GM15510 (cell line): ENCODE measurements around the gene C16orf86.

ENCODE experiments used
- POLR2A ChIP-seq: IDR thresholded peaks from 3 replicates; pipeline ENCODE4 v1.6.1; 2011; ENCODE audit warnings: borderline replicate concordance; ENCODE audit not compliant: insufficient read length; ENCODE audit errors: extremely low read depth

Gene C16orf86

GRCh38 chr16:67660564-67661028, 6.0 kb upstream of the C16orf86 start, which contains the start of gene PARD6A:
Gene PARD6A (plus strand): TSS chr16:67660960. CDS start chr16:67661039, 79 bp downstream.
- no peak for TF ChIP-seq POLR2A

GRCh38 chr16:67661101-67661761, 5.4 kb upstream of the C16orf86 start:
- no peak for TF ChIP-seq POLR2A

- no peak for TF ChIP-seq POLR2A
These were observed 4.5 kb upstream of the C16orf86 start for GRCh38 chr16:67661886-67662652.

GRCh38 chr16:67662653-67663010, 4.0 kb upstream of the C16orf86 start:
- no peak for TF ChIP-seq POLR2A

GRCh38 chr16:67663151-67663876, 3.3 kb upstream of the C16orf86 start:
- TF ChIP-seq POLR2A, result no peak

GRCh38 chr16:67663877-67664222, 2.8 kb upstream of the C16orf86 start:
- TF ChIP-seq POLR2A, result no peak

GRCh38 chr16:67664258-67664657, 2.4 kb upstream of the C16orf86 start:
- no peak for TF ChIP-seq POLR2A

GRCh38 chr16:67664871-67665270, 1.7 kb upstream of the C16orf86 start:
- TF ChIP-seq POLR2A, result no peak

GRCh38 chr16:67665598-67665997, 1.0 kb upstream of the C16orf86 start:
- no peak for TF ChIP-seq POLR2A

- no peak for TF ChIP-seq POLR2A
These were observed 522 bp upstream of the C16orf86 start for GRCh38 chr16:67666032-67666551.

GRCh38 chr16:67667453-67667816, 821 bp downstream of the C16orf86 start:
- TF ChIP-seq POLR2A, result no peak

- TF ChIP-seq POLR2A, result peak; percentile 18
These were observed 1.3 kb downstream of the C16orf86 start for GRCh38 chr16:67667817-67668494.

GRCh38 chr16:67668495-67669157, 2.0 kb downstream of the C16orf86 start:
- TF ChIP-seq POLR2A, result no peak

- no peak for TF ChIP-seq POLR2A
These were observed 3.0 kb downstream of the C16orf86 start for GRCh38 chr16:67669499-67670101.
